Progenitor cell of endocrine pancreas (in vitro differentiated cells): ENCODE measurements around the gene HOXA6. TPM values are rescaled to one million over a fixed set of nuclear protein-coding genes. Genes with fewer than 3 reads are reported as not detected.

Experiments
- DNase-seq: peaks from one replicate; pipeline ENCODE4 v3.0.0; 2021; ENCODE audit warnings: low spot score; ENCODE audit not compliant: unreplicated experiment
- H3K27ac Mint-ChIP-seq: 2 replicates; pipeline ENCODE4 v1.8.0; 2021; ENCODE audit warnings: mild to moderate bottlenecking, moderate library complexity, mixed read lengths
- H3K27me3 Mint-ChIP-seq: 2 replicates; pipeline ENCODE4 v1.8.0; 2021; ENCODE audit warnings: mixed read lengths
- H3K36me3 Mint-ChIP-seq: 2 replicates; pipeline ENCODE4 v1.8.0; 2022; ENCODE audit warnings: mixed read lengths; ENCODE audit not compliant: insufficient read depth
- H3K4me1 Mint-ChIP-seq: 2 replicates; pipeline ENCODE4 v1.8.0; 2021; ENCODE audit warnings: low read depth, mixed read lengths
- H3K4me3 Mint-ChIP-seq: 2 replicates; pipeline ENCODE4 v1.8.0; 2021; ENCODE audit warnings: low read depth, mild to moderate bottlenecking, moderate library complexity, mixed read lengths
- H3K9me3 Mint-ChIP-seq: 2 replicates; pipeline ENCODE4 v1.8.0; 2021; ENCODE audit warnings: low read depth, mixed read lengths
- total RNA-seq: library from RNA; stranded (reverse); gene quantifications from 2 replicates; pipeline ENCODE4 v1.2.1, GENCODE V29; 2021
- TF ChIP-seq, protein P1 (sequence below): fragments of 200-600 bp; sonication (generic); IDR thresholded peaks from one replicate; pipeline ENCODE4 v1.5.0; 2021; ENCODE audit warnings: antibody characterized with exemption, mild to moderate bottlenecking; ENCODE audit not compliant: unreplicated experiment

The HOXA6 gene
- total RNA-seq, 1 donor from 2014 or later: 0.38 TPM

DNA sequence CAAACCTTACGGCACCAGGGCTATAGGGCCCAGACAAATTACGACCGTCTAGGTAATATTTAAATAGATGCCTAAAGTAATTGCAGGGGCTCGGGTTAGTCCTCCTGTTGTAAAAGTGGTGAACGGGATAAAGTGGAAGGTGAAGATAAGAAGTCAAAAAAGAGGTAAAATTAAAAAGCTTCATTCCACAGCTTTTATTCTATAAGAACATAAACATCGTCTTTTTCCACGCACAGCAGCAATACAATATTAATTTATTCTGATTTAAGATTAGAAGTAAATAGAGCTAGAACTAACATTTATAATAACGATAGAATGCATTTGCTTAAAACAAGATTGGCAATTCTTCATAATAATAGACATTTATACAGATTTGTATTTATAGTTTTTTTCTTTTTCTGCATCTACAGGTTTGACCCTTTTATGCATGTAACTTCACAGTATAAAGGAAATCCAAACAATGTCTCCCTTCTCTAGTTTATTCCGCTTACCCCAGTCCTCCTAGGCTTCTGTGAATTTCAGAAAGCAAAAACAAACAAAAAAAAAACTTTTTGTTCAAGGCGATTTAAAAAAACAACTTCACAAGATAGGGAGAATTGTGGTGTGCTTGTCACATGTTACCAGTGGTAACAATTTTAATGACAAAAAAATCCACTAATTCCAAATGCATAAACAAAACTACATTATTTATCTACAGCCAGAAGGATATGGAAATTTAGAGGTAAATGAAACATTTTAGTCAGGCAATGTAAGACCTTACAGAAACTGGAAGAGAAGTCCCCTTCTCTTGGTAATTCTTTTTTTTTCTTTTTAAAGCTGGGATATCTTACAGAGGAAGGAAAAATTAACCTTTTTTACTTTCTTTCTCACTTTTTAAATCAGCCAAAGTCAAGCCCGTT lies 23.1 kb upstream of the HOXA6 start:
- Mint-ChIP-seq H3K36me3 (no peaks in the 10 kb centered on the region), H3K4me3 (no peak overlapping the region), H3K9me3 (no peaks in the 10 kb centered on the region), H3K4me1 (peaks cover 4% of the 10 kb centered on the region), H3K27ac (peak overlapping the region; percentile 49), H3K27me3 (peaks cover 82% of the 10 kb centered on the region)
- no peak for DNase-seq
- TF ChIP-seq, protein P1, sequence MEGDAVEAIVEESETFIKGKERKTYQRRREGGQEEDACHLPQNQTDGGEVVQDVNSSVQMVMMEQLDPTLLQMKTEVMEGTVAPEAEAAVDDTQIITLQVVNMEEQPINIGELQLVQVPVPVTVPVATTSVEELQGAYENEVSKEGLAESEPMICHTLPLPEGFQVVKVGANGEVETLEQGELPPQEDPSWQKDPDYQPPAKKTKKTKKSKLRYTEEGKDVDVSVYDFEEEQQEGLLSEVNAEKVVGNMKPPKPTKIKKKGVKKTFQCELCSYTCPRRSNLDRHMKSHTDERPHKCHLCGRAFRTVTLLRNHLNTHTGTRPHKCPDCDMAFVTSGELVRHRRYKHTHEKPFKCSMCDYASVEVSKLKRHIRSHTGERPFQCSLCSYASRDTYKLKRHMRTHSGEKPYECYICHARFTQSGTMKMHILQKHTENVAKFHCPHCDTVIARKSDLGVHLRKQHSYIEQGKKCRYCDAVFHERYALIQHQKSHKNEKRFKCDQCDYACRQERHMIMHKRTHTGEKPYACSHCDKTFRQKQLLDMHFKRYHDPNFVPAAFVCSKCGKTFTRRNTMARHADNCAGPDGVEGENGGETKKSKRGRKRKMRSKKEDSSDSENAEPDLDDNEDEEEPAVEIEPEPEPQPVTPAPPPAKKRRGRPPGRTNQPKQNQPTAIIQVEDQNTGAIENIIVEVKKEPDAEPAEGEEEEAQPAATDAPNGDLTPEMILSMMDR: no peak

- H3K9me3 Mint-ChIP-seq: no peaks in the 10 kb centered on the region
- TF ChIP-seq, protein P1: no peak
- H3K36me3 Mint-ChIP-seq: no peaks in the 10 kb centered on the region
- H3K4me3 Mint-ChIP-seq: no peak overlapping the region
- H3K27ac Mint-ChIP-seq: peak overlapping the region; percentile 49
- DNase-seq: no peak
- H3K27me3 Mint-ChIP-seq: peaks cover 78% of the 10 kb centered on the region
- H3K4me1 Mint-ChIP-seq: peaks cover 4% of the 10 kb centered on the region
Measured at GRCh38 chr7:27169658-27170425, 22.3 kb upstream of the HOXA6 start.

DNA sequence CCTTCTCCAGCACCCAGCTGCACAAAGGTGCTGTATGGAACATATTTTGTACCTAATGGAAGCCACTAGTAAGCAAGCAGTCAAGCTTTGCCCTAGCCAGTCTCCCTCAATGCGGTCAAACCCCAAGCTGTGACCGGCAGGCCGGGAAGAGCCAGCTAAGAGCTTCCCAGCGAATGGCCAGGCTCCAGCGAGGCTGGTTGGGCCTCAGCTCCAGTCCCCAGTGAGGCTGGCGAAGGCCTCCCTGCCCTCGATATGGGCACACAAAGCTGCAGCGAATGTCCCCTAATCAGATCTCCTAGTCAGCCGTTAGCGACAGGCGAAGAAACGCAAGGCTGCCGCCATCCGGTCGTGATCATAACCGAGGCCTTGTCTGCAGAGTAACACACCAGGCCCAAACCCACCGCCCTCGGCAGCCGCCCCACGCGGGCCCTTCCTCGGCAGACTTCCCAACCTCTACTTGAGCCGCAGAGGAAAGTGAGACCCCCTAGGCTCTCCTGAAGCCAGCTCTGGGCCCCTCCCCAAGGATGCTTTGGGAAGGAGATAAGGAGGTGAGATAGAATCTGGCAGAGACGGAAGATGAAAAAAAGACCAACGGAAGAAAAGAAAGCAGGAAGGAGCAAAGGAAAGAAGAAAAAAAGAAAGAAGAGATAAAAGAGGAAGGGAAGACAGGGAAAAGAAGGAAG lies 20.8 kb upstream of the HOXA6 start:
- DNase-seq: no peak
- Mint-ChIP-seq H3K4me3 (no peak overlapping the region), H3K27ac (no peak overlapping the region), H3K4me1 (peaks cover 4% of the 10 kb centered on the region), H3K36me3 (no peaks in the 10 kb centered on the region), H3K27me3 (peaks cover 86% of the 10 kb centered on the region), H3K9me3 (no peaks in the 10 kb centered on the region)
- TF ChIP-seq, protein P1: no peak

DNA sequence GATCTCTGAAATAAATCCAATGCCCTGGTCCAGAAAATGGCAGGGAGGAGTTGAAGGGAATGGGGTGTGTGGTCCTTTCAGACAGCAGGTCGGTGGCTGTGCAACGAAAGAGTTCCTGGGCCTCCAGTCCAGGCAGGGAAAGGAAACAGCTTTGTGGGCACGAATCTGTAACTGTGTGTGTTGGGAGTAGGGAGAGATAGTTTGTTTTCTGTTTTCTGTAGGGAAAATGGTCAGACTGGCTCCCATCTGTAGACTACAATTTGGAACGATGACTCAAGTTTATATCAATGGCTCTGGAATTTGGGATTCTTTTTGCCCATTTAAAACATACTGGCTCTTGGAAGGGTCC lies 20.3 kb upstream of the HOXA6 start:
- peaks cover 4% of the 10 kb centered on the region for H3K4me1 Mint-ChIP-seq
- no peak for DNase-seq
- no peak overlapping the region for H3K27ac Mint-ChIP-seq
- no peaks in the 10 kb centered on the region for H3K36me3 Mint-ChIP-seq
- TF ChIP-seq, protein P1: no peak
- H3K9me3 Mint-ChIP-seq: no peaks in the 10 kb centered on the region
- no peak overlapping the region for H3K4me3 Mint-ChIP-seq
- peaks cover 89% of the 10 kb centered on the region for H3K27me3 Mint-ChIP-seq
